Fibroblast of gingiva (primary cell): ENCODE measurements around the gene NSUN2.

Source experiments
- DNase-seq: peaks from one replicate; pipeline ENCODE4 v3.0.0-alpha.2; 2011; ENCODE audit warnings: low read depth

Gene NSUN2

GRCh38 chr5:6644794-6645241 lies 12.0 kb upstream of the NSUN2 start:
- DNase-seq, result no peak

- no peak for DNase-seq
Measured at GRCh38 chr5:6642655-6643054, 9.8 kb upstream of the NSUN2 start.

DNA sequence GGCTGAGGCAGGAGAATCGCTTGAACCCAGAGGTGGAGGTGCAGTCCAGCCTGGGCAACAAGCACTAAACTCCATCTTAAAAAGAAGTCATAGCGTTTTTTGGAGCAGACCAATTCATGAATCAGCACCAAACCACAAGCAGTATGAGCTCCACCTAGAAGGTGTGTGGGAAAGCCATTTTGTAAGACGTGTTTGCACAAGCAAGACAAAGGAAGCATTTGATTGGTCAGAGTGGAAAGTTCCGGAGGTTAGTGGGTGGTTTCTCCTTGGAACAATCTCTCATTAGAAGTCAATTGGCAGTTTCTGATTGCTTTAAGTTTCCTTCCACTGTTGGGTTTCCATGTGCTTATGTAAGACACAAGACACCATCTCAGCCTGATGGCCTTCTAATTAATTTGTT lies 5.4 kb upstream of the NSUN2 start:
- no peak for DNase-seq

DNA sequence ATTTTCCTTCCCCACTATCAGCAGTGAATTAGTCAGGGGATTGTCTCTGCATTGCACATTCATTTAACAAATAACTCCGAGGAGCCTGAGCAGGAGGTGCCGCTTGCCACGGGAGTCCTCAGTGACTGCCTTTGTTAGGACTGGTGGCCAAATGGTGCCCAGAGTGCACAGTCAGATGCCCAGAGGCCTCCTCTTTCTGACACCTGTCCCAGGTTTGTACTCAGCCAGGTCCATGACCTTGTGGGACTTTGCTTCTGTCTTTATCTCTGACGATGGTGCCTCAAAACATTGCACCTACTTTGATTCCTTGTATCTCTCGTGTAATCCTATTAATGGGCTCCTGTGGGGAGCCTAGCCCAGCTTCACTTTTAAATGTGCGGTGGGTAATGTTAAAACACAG lies 4.7 kb upstream of the NSUN2 start:
- DNase-seq, result no peak

GRCh38 chr5:6637022-6637421 lies 4.2 kb upstream of the NSUN2 start:
- no peak for DNase-seq

- DNase-seq, result no peak
Measured at GRCh38 chr5:6636293-6636692, 3.4 kb upstream of the NSUN2 start.

DNA sequence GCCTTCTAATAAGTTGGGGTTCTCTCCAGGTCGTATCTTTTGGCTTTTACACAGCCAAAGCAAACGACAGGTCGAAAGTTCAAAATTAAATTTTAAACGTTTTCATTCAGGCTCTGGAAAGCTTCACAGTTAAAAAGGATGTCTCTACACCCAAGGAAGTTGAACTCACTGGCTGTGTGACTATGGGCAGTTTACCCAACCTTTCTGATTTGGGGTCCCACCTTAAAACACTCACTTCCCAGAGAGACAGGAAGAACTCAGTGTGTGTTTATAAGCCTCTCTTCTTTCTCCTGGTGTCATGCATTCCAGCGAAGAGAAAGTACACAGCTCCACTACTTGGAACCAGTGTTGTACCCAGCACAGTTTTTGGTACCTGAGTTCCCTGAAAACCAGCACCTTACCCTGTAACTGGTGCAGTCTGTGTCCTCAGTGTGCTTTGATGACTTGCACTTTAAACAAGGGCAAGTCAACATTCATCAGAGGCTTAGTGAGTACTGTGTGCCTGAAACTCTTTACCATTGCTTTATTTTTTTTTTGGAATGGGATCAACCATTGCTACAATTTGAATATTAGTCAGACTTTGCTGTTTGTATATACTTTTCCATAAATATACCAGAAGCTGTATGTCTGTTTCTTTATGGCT lies 2.1 kb upstream of the NSUN2 start:
- no peak for DNase-seq

DNA sequence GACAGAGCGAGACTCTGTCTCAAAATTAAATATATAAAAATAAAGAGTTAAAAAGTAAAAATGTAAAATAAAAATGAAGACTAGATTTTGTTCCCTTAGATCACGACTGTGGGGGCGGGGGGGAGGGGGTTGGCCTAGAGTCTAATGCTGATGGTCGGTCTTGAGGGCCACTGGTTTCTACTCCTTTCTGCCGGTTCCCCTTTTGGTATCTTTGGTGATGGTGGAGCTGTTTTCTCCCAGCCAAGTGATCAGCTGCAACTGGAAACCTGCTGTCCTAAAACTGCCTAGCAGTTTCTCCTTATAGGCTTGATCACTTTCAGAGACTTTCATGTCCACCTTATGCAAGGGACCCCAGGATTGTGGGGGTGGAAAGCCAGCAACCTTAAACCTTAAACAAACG lies 1.5 kb upstream of the NSUN2 start:
- DNase-seq, result no peak

- peak; percentile 17 for DNase-seq
Measured at GRCh38 chr5:6633469-6634245, 813 bp upstream of the NSUN2 start.

- peak; percentile 7 for DNase-seq
Measured at GRCh38 chr5:6632324-6632887, 438 bp downstream of the NSUN2 start.

DNA sequence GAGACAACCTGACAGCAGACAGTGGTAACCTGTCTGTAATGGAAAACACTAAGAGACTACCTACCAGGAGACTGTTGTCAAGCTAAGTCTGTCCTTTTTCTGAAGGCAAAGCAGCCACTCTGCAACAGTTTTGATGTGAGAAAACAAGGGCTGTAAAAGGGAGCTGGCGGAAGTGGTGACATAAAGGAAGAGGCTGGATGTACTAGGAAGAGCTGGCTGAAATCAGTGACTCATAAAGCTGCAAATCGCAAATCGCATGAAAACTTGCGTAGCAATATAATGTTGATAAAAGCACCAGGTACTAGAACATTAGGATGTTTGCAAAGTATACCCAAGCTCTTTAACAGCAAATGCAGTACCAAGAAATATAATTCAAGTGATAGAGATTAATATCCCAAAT lies 1.4 kb downstream of the NSUN2 start:
- no peak for DNase-seq

DNA sequence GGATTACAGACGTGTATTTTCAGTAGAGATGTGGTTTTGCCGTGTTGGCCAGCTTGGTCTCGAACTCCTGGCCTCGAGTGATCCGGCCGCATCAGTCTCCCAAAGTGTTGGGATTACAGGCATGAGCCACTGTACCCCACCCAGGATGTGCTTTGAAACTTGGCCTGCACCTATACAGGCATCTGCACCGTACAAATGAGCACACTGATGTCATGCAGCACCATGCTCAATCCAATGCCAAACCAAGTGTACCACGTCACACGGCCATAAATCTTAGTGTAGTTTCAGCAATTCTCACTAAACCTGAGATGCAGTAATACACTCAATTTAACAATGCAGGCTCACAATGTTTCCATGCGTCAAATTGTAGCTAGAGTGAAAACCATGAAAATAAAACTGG lies 6.3 kb downstream of the NSUN2 start:
- no peak for DNase-seq

DNA sequence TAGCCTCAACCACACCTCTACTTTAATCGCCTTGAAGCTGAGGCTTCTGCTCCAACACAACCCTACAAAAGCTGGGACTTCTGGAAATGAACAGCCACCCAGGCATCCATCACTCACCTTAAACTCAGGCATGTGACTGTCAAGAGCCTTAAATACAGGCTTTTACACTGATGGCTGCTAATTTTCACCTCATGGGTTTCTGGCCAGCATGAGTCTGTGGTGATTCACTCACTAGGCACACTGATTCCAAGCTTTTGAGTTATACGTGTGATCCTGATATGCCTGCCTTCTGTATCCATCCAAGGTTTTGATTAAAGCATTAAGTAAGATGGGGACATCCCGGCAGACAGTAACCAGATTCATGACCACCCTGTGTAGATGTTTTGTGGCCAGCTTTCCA lies 8.9 kb downstream of the NSUN2 start:
- DNase-seq, result no peak

- DNase-seq, result no peak
Measured at GRCh38 chr5:6623228-6623627, 9.6 kb downstream of the NSUN2 start.

- DNase-seq, result no peak
Measured at GRCh38 chr5:6616632-6617031, 16.2 kb downstream of the NSUN2 start.

DNA sequence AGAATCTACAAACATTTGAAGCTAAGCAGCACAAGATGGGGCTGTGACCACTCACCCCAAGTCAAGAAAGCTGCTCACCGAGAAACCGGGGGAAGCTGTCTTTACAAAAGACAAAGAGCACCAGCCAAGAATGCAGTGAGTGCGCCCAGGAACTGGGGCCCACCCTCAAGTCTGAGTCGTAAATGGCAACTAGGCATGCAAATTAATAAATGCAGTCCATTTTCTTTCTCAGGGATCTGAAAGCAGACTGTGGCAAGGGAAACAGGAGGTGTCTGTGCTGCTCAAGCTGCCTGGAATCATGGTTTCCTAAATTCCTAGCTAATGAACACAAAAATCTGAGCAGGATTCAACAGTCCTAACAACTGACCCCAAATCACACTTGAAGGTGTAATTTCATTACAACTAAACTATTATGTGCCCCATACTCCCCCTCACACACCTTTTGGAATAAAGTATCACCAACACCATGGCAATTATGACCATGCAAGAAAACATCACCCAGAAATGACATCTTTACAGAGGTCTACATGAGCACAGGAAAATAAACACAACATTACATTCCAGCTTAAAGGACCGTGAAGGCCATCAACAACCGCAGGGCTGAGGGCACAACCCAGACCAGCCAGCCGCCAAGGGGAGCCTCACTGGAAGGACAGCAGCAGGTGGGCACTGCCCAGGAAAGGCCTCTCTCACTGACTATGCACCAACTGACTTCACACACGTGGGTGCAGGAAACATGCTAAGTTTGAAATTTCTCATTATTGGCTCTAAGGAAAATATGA lies 17.6 kb downstream of the NSUN2 start:
- DNase-seq, result no peak

DNA sequence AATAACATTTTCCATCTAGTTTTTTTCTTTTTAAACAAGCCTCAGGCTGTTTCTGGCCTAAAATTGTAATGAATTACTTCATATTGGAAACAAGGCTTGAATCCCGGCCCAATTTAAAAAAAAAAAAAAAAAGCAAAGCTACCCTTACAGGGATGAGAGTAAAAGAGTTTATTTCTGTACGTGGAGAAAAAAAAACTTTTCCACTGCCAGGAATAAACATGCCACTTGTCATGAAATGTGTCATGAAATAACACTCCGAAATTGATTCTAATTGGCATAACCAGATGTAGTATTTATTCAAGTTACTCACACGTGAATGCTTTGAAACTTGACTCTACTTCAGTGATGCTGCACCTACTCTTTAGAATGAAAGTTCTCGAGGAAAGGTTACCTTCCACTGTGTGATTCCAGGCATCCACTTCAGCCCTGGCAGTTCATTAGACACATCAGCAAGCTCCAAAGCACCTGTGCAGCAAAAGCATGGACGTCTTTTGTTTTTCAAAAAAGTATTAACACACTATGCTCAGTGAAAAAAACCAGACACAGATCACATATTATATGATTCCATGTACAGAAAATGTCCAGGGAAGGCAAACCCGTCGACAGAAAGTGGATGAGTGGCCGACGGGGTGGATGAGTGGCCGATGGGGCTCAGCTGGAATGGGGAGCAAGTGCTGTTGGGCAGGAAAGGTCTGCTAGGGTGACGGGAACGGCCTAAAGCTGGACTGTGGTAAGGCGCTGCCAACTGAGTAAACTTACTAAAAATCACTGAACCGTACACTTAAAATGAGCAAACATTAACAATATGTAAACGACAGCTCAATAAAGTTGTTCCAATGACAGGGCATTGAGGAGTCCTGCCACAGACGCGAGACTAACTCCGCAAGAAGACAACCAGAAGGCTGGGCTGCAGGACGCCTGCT lies 21.2 kb downstream of the NSUN2 start:
- no peak for DNase-seq

DNA sequence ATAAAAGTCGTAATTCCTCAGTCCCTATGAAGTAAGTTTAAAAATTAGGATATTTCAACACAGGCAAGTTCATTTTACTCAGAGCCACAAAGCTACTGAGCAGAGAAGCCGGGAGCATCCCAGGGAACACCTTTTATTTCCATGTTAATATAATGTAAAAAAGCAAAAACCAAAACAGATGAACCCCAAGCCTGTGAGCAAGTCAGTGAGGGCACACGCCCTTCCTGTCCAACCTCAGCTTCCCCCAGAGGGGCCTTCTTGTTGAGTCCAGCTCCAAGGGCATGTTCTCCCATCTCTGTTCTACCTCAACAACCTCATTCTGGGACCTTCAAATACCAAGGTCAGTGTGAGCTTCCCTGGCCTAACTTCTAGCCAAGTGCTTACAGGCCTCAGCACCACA lies 24.8 kb downstream of the NSUN2 start:
- DNase-seq, result no peak

GRCh38 chr5:6607559-6607936 lies 25.3 kb downstream of the NSUN2 start:
- DNase-seq, result no peak

GRCh38 chr5:6606884-6607558 lies 25.8 kb downstream of the NSUN2 start:
- no peak for DNase-seq

DNA sequence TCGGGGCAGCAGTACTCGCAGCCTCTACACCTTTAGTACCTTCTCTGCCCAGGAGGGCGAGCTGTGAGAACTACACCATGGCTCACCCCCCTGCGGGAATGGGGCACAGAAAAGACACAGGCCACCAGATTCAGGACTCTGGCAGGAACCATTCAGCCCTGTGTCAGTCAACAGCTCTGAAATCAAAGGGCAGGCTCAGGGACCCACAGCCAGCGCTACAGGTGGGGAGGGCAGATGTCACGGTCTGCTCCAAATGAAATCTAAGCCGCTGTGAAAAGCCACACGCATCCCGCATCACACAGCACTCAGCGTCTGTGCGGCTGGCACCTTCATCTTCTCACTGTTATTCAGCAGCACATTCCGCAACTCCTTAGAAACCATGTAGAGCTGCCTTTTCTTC lies 27.9 kb downstream of the NSUN2 start:
- DNase-seq, result no peak
